Measurements from ENCODE around the gene B3GNT2. TPM values are rescaled to one million over a fixed set of nuclear protein-coding genes. Genes with fewer than 3 reads are reported as not detected.

B3GNT2 gene
- total RNA-seq, 1 donor from 2014 or later, result 46.6 TPM

- DNase-seq (ENCODE audit: low read depth) (no peak), FAIRE-seq (no peak)
- Histone ChIP-seq H3K36me3 (ENCODE audit: control insufficient read depth, insufficient read depth, low read length) (no peaks in the 10 kb centered on the region), H3K4me3 (ENCODE audit: low read depth, low read length) (no peak overlapping the region), H3K27me3 (ENCODE audit: control insufficient read depth, insufficient read depth, low read length) (no peaks in the 10 kb centered on the region)
- TF ChIP-seq CTCF (IDR thresholded peaks at IDR 0.05; ENCODE audit: insufficient read depth, low read length, severe bottlenecking), result no peak
Measured at GRCh38 chr2:62234755-62235655, 39.1 kb downstream of the B3GNT2 start.

- FAIRE-seq (no peak), DNase-seq (ENCODE audit: low read depth) (no peak)
- Histone ChIP-seq H3K4me3 (ENCODE audit: low read depth, low read length) (no peak overlapping the region), H3K27me3 (ENCODE audit: control insufficient read depth, insufficient read depth, low read length) (no peaks in the 10 kb centered on the region), H3K36me3 (ENCODE audit: control insufficient read depth, insufficient read depth, low read length) (no peaks in the 10 kb centered on the region)
- no peak for TF ChIP-seq CTCF (IDR thresholded peaks at IDR 0.05; ENCODE audit: insufficient read depth, low read length, severe bottlenecking)
Measured at GRCh38 chr2:62236499-62236898, 40.6 kb downstream of the B3GNT2 start.

DNA sequence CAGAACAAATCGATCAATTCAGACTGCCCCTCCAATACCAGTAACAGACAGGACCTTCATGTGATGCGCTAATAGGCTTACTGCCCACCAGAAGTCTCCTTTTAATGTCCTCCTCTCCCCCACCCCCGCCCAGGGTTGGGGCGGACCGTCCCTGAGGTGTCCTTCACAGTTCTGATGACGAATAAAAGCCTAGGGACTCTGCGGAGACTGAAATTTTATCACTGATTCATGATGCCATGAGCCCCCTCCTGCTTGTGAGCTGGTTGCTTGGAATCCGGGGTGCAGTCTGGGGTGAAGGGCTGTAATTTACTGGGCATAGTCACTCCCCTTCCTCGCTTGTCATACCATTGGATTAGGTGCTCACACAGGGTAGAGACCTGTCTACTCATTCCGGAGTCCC is 42.3 kb downstream of the B3GNT2 start:
- H3K27me3 ChIP-seq (ENCODE audit: control insufficient read depth, insufficient read depth, low read length), result no peaks in the 10 kb centered on the region
- TF ChIP-seq CTCF (IDR thresholded peaks at IDR 0.05; ENCODE audit: insufficient read depth, low read length, severe bottlenecking), result no peak
- no peak for DNase-seq (ENCODE audit: low read depth)
- FAIRE-seq, result no peak
- H3K36me3 ChIP-seq (ENCODE audit: control insufficient read depth, insufficient read depth, low read length), result no peaks in the 10 kb centered on the region
- H3K4me3 ChIP-seq (ENCODE audit: low read depth, low read length), result no peak overlapping the region

GRCh38 chr2:62240546-62240945 is 44.6 kb downstream of the B3GNT2 start:
- H3K27me3 ChIP-seq (ENCODE audit: control insufficient read depth, insufficient read depth, low read length), result no peaks in the 10 kb centered on the region
- FAIRE-seq (no peak), DNase-seq (ENCODE audit: low read depth) (no peak)
- no peaks in the 10 kb centered on the region for H3K36me3 ChIP-seq (ENCODE audit: control insufficient read depth, insufficient read depth, low read length)
- no peak for TF ChIP-seq CTCF (IDR thresholded peaks at IDR 0.05; ENCODE audit: insufficient read depth, low read length, severe bottlenecking)
- no peak overlapping the region for H3K4me3 ChIP-seq (ENCODE audit: low read depth, low read length)

GRCh38 chr2:62243983-62244382 is 48.1 kb downstream of the B3GNT2 start:
- no peak for TF ChIP-seq CTCF (IDR thresholded peaks at IDR 0.05; ENCODE audit: insufficient read depth, low read length, severe bottlenecking)
- FAIRE-seq (no peak), DNase-seq (ENCODE audit: low read depth) (no peak)
- Histone ChIP-seq H3K36me3 (ENCODE audit: control insufficient read depth, insufficient read depth, low read length) (no peaks in the 10 kb centered on the region), H3K4me3 (ENCODE audit: low read depth, low read length) (no peak overlapping the region), H3K27me3 (ENCODE audit: control insufficient read depth, insufficient read depth, low read length) (no peaks in the 10 kb centered on the region)
